Astrocyte (in vitro differentiated cells and primary cell): ENCODE measurements around the gene NELFA. TPM values are rescaled to one million over a fixed set of nuclear protein-coding genes. Genes with fewer than 3 reads are reported as not detected.

Source experiments
- DNase-seq: peaks from one replicate; pipeline ENCODE4 v3.0.0-alpha.2; 2010; ENCODE audit warnings: low read depth
- FAIRE-seq: peaks from 2 replicates; lab custom pipeline; 2011; peaks lifted over from hg19 to GRCh38; lab: Jason Lieb, UNC
- H2AFZ ChIP-seq: 2 replicates; pipeline ENCODE4 v1.6.0; 2012; ENCODE audit warnings: low read depth, low read length, inconsistent platforms
- H3K27ac ChIP-seq: 2 replicates; pipeline ENCODE4 v1.5.1; 2011; ENCODE audit warnings: low read depth, low read length, inconsistent platforms
- H3K27me3 ChIP-seq: 2 replicates; pipeline ENCODE4 v1.6.0; 2011; ENCODE audit warnings: low read length, inconsistent platforms; ENCODE audit not compliant: insufficient read depth
- H3K36me3 ChIP-seq: 2 replicates; pipeline ENCODE4 v1.5.1; 2011; ENCODE audit warnings: low read length, inconsistent platforms; ENCODE audit not compliant: insufficient read depth
- H3K4me1 ChIP-seq: 2 replicates; pipeline ENCODE4 v1.5.1; 2011; ENCODE audit warnings: low read length, inconsistent platforms; ENCODE audit not compliant: insufficient read depth
- H3K4me2 ChIP-seq: 2 replicates; pipeline ENCODE4 v1.6.0; 2012; ENCODE audit warnings: low read length, inconsistent platforms
- H3K4me3 ChIP-seq: 2 replicates; pipeline ENCODE4 v1.5.1; 2011; ENCODE audit warnings: low read depth, mild to moderate bottlenecking, low read length, inconsistent platforms; ENCODE audit not compliant: insufficient read depth
- H3K79me2 ChIP-seq: 2 replicates; pipeline ENCODE4 v1.6.0; 2012; ENCODE audit warnings: mild to moderate bottlenecking, low read length, inconsistent platforms; ENCODE audit not compliant: insufficient read depth
- H3K9ac ChIP-seq: 2 replicates; pipeline ENCODE4 v1.6.0; 2012; ENCODE audit warnings: mild to moderate bottlenecking, low read length, inconsistent platforms
- H3K9me3 ChIP-seq: 2 replicates; pipeline ENCODE4 v1.5.1; 2012; ENCODE audit warnings: low read depth, mild to moderate bottlenecking, low read length, inconsistent platforms; ENCODE audit not compliant: insufficient read depth
- H4K20me1 ChIP-seq: 2 replicates; pipeline ENCODE4 v1.6.0; 2012; ENCODE audit warnings: low read length, inconsistent platforms; ENCODE audit not compliant: insufficient read depth
- H3K27ac Mint-ChIP-seq: one replicate; pipeline ENCODE4 v1.8.0; 2021; ENCODE audit warnings: mild to moderate bottlenecking, mixed read lengths; ENCODE audit not compliant: unreplicated experiment
- H3K27me3 Mint-ChIP-seq: one replicate; pipeline ENCODE4 v1.8.0; 2021; ENCODE audit warnings: low read depth, mixed read lengths; ENCODE audit not compliant: unreplicated experiment
- H3K36me3 Mint-ChIP-seq: one replicate; pipeline ENCODE4 v1.8.0; 2021; ENCODE audit warnings: low read depth, mixed read lengths; ENCODE audit not compliant: unreplicated experiment
- H3K4me1 Mint-ChIP-seq: one replicate; pipeline ENCODE4 v1.8.0; 2021; ENCODE audit warnings: low read depth, mixed read lengths; ENCODE audit not compliant: unreplicated experiment
- H3K4me3 Mint-ChIP-seq: one replicate; pipeline ENCODE4 v1.8.0; 2021; ENCODE audit warnings: mild to moderate bottlenecking, moderate library complexity, mixed read lengths; ENCODE audit not compliant: unreplicated experiment
- H3K9me3 Mint-ChIP-seq: one replicate; pipeline ENCODE4 v1.8.0; 2021; ENCODE audit warnings: mild to moderate bottlenecking, mixed read lengths; ENCODE audit not compliant: unreplicated experiment
- EZH2 ChIP-seq: IDR thresholded peaks from 2 replicates; pipeline ENCODE4 v1.6.1; 2012; ENCODE audit warnings: mild to moderate bottlenecking, low read length, inconsistent platforms; ENCODE audit not compliant: insufficient read depth
- total RNA-seq: library from RNA; stranded (reverse); gene quantifications from 2 replicates; pipeline ENCODE4 v1.2.1, GENCODE V29; 2021
- TF ChIP-seq, protein P1 (sequence below): IDR thresholded peaks from 2 replicates; pipeline ENCODE4 v1.5.1; 2011; ENCODE audit warnings: low read depth, mild to moderate bottlenecking, inconsistent platforms, low read length, moderate library complexity; ENCODE audit not compliant: insufficient read depth

The NELFA gene
- total RNA-seq, 1 donor from 2014 or later, result 24.5 TPM

DNA sequence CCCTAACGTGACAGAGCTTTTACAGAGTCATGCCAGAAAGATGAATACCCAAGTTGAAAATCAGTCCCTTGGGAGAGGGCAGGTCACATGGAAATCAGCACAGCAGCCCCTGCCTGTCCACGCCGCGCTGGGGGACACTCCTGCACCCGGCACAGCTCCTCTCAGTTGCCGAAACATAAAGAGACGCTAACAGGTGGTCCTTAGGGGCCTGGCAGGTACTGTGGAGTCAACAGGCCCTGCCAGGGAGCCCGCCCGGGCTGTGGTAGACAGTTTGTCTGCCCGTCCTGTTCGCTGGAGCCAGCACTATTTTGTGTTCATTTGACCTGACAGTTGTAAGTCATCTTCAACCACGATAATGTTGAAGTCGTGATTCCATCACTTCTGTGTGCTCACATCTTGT, 30.5 kb downstream of the NELFA start:
- H3K36me3 Mint-ChIP-seq, result peaks cover 14% of the 10 kb centered on the region
- no peaks in the 10 kb centered on the region for H3K9me3 Mint-ChIP-seq
- Histone ChIP-seq H3K36me3 (peaks cover 29% of the 10 kb centered on the region), H3K4me1 (no peaks in the 10 kb centered on the region), H3K79me2 (peaks cover 8% of the 10 kb centered on the region), H3K9ac (no peak overlapping the region), H3K27ac (no peak overlapping the region), H3K4me3 (no peak overlapping the region), H2AFZ (no peak overlapping the region), H4K20me1 (peaks cover 6% of the 10 kb centered on the region), H3K27me3 (no peaks in the 10 kb centered on the region), H3K9me3 (no peaks in the 10 kb centered on the region), H3K4me2 (no peak overlapping the region)
- H3K27ac Mint-ChIP-seq, result no peak overlapping the region
- H3K4me1 Mint-ChIP-seq, result no peaks in the 10 kb centered on the region
- no peak for TF ChIP-seq EZH2
- TF ChIP-seq, protein P1, sequence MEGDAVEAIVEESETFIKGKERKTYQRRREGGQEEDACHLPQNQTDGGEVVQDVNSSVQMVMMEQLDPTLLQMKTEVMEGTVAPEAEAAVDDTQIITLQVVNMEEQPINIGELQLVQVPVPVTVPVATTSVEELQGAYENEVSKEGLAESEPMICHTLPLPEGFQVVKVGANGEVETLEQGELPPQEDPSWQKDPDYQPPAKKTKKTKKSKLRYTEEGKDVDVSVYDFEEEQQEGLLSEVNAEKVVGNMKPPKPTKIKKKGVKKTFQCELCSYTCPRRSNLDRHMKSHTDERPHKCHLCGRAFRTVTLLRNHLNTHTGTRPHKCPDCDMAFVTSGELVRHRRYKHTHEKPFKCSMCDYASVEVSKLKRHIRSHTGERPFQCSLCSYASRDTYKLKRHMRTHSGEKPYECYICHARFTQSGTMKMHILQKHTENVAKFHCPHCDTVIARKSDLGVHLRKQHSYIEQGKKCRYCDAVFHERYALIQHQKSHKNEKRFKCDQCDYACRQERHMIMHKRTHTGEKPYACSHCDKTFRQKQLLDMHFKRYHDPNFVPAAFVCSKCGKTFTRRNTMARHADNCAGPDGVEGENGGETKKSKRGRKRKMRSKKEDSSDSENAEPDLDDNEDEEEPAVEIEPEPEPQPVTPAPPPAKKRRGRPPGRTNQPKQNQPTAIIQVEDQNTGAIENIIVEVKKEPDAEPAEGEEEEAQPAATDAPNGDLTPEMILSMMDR, result no peak
- FAIRE-seq (no peak), DNase-seq (no peak)
- H3K4me3 Mint-ChIP-seq, result no peak overlapping the region
- H3K27me3 Mint-ChIP-seq, result no peaks in the 10 kb centered on the region

DNA sequence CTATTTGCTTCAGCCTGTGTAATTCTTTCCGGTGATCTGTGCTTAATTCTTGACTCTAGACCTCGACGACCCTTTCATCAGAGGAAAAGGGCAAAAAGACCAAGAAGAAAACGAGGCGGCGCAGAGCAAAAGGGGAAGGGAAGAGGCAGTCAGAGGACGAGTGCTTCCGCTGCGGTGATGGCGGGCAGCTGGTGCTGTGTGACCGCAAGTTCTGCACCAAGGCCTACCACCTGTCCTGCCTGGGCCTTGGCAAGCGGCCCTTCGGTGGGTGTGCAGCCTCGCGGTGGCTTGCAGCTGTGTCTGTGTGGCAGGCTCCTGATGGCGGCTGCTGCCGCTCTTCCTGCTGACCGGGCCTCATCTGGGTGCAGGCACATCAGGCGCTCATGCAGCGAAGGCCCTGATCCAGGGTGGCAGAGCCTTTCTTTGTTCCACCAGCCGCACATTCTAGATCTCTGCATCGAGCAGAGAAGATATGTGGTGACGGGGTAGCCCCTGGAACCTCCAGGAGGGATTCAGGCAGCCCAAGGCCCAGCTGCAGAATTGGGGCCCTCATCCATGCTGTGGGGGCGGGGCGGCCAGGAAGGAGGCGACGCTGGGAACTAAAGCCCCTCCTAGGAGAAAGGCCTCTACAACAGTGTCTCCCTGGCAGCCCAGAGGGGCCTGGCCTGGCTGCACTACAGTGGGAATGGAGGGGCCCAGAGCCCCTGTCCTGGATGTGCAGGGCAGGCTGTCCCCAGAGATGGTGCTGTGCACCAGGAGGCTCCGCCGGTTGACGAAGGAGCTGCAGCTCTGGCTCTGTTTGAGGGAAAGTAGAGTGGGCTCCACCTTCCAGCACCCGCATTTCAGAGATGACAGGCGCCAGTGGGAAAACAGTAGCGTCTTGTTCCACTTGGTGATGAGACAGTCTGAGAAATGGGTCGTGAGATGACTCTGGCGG, 32.1 kb downstream of the NELFA start:
- no peaks in the 10 kb centered on the region for H3K27me3 ChIP-seq
- H3K4me1 ChIP-seq, result no peaks in the 10 kb centered on the region
- H4K20me1 ChIP-seq, result peaks cover 14% of the 10 kb centered on the region
- Mint-ChIP-seq H3K4me3 (no peak overlapping the region), H3K27ac (no peak overlapping the region), H3K4me1 (no peaks in the 10 kb centered on the region), H3K27me3 (no peaks in the 10 kb centered on the region), H3K36me3 (peaks cover 14% of the 10 kb centered on the region), H3K9me3 (no peaks in the 10 kb centered on the region)
- peaks cover 9% of the 10 kb centered on the region for H3K79me2 ChIP-seq
- H3K4me3 ChIP-seq, result no peak overlapping the region
- H3K9me3 ChIP-seq, result no peaks in the 10 kb centered on the region
- no peak overlapping the region for H3K9ac ChIP-seq
- no peak for TF ChIP-seq EZH2
- TF ChIP-seq, protein P1, result no peak
- peaks cover 20% of the 10 kb centered on the region for H3K36me3 ChIP-seq
- H3K4me2 ChIP-seq, result no peak overlapping the region
- H2AFZ ChIP-seq, result no peak overlapping the region
- no peak overlapping the region for H3K27ac ChIP-seq
- DNase-seq (no peak), FAIRE-seq (no peak)

DNA sequence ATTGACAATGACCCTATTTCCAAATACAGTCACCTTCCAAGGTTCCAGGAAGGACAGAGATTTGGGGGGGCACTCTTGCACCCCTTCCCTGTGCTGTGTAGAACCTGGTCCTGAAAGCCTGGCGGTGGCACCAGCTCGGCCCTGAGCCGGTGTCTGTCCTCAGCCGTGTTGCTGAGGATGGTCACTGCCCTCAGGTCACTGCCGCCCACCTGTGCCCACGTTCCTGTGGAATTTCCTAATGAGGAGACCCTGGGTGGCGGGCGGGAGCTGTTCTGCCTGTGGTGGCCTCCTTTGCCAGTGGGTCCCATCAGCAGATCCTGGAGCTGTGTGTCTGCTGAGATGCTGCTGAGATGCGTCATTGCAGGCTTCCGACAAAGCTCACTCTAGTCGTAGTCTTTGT, 32.9 kb downstream of the NELFA start:
- TF ChIP-seq, protein P1, result no peak
- no peak for TF ChIP-seq EZH2
- H3K36me3 ChIP-seq, result peaks cover 26% of the 10 kb centered on the region
- no peak for FAIRE-seq

More for the DNA sequence above, 32.9 kb downstream of the NELFA start:
- Mint-ChIP-seq H3K9me3 (no peaks in the 10 kb centered on the region), H3K27me3 (no peaks in the 10 kb centered on the region), H3K4me3 (no peak overlapping the region), H3K36me3 (peaks cover 12% of the 10 kb centered on the region), H3K27ac (no peak overlapping the region), H3K4me1 (no peaks in the 10 kb centered on the region)
- DNase-seq, result no peak
- no peaks in the 10 kb centered on the region for H3K9me3 ChIP-seq
- H3K4me2 ChIP-seq, result no peak overlapping the region
- peaks cover 9% of the 10 kb centered on the region for H3K79me2 ChIP-seq
- no peak overlapping the region for H3K4me3 ChIP-seq
- peaks cover 10% of the 10 kb centered on the region for H4K20me1 ChIP-seq
- H3K9ac ChIP-seq, result no peak overlapping the region
- no peaks in the 10 kb centered on the region for H3K4me1 ChIP-seq
- H2AFZ ChIP-seq, result no peak overlapping the region
- H3K27me3 ChIP-seq, result no peaks in the 10 kb centered on the region
- no peak overlapping the region for H3K27ac ChIP-seq
